Measurements from ENCODE around the gene MS4A3. TPM values are rescaled to one million over a fixed set of nuclear protein-coding genes. Genes with fewer than 3 reads are reported as not detected.

Gene MS4A3
- total RNA-seq, 1 donor from 2014 or later: not detected

- H3K36me3 Mint-ChIP-seq (ENCODE audit: low read depth, unreplicated experiment): no peaks in the 10 kb centered on the region
- Histone ChIP-seq H2AFZ (ENCODE audit: low read depth, low read length) (no peak overlapping the region), H3K27ac (ENCODE audit: low read depth, low read length) (no peak overlapping the region), H3K36me3 (ENCODE audit: insufficient read depth, low read length) (no peaks in the 10 kb centered on the region), H3K4me2 (ENCODE audit: low read length) (no peak overlapping the region), H3K9me3 (ENCODE audit: insufficient read depth, low read depth, low read length) (no peaks in the 10 kb centered on the region), H3K27me3 (ENCODE audit: insufficient read depth, low read length) (no peaks in the 10 kb centered on the region), H3K4me3 (ENCODE audit: insufficient read depth, low read depth, low read length) (no peak overlapping the region), H4K20me1 (ENCODE audit: insufficient read depth, low read length) (no peaks in the 10 kb centered on the region), H3K79me2 (ENCODE audit: insufficient read depth, low read length) (no peaks in the 10 kb centered on the region), H3K9ac (ENCODE audit: low read length) (no peak overlapping the region), H3K4me1 (ENCODE audit: insufficient read depth, low read length) (no peaks in the 10 kb centered on the region)
- no peak for FAIRE-seq
- H3K27ac Mint-ChIP-seq (ENCODE audit: unreplicated experiment): no peak overlapping the region
- TF ChIP-seq EZH2 (IDR thresholded peaks at IDR 0.05; ENCODE audit: insufficient read depth, low read length) (no peak), CTCF (IDR thresholded peaks at IDR 0.05; ENCODE audit: insufficient read depth, low read depth, low read length) (no peak)
- no peaks in the 10 kb centered on the region for H3K27me3 Mint-ChIP-seq (ENCODE audit: low read depth, unreplicated experiment)
- peaks cover 2% of the 10 kb centered on the region for H3K4me1 Mint-ChIP-seq (ENCODE audit: low read depth, unreplicated experiment)
- H3K4me3 Mint-ChIP-seq (ENCODE audit: unreplicated experiment): no peak overlapping the region
- no peak for DNase-seq (ENCODE audit: low read depth)
- peaks cover 3% of the 10 kb centered on the region for H3K9me3 Mint-ChIP-seq (ENCODE audit: unreplicated experiment)
Observed at GRCh38 chr11:60116996-60117790, 60.7 kb downstream of the MS4A3 start.

GRCh38 chr11:60118338-60118737 is 61.9 kb downstream of the MS4A3 start:
- Mint-ChIP-seq H3K27me3 (ENCODE audit: low read depth, unreplicated experiment) (no peaks in the 10 kb centered on the region), H3K4me3 (ENCODE audit: unreplicated experiment) (no peak overlapping the region), H3K36me3 (ENCODE audit: low read depth, unreplicated experiment) (no peaks in the 10 kb centered on the region), H3K27ac (ENCODE audit: unreplicated experiment) (no peak overlapping the region), H3K4me1 (ENCODE audit: low read depth, unreplicated experiment) (peaks cover 2% of the 10 kb centered on the region), H3K9me3 (ENCODE audit: unreplicated experiment) (peaks cover 1% of the 10 kb centered on the region)
- H4K20me1 ChIP-seq (ENCODE audit: insufficient read depth, low read length): no peaks in the 10 kb centered on the region
- H3K79me2 ChIP-seq (ENCODE audit: insufficient read depth, low read length): no peaks in the 10 kb centered on the region
- no peak overlapping the region for H2AFZ ChIP-seq (ENCODE audit: low read depth, low read length)
- no peaks in the 10 kb centered on the region for H3K9me3 ChIP-seq (ENCODE audit: insufficient read depth, low read depth, low read length)
- no peaks in the 10 kb centered on the region for H3K4me1 ChIP-seq (ENCODE audit: insufficient read depth, low read length)
- no peak overlapping the region for H3K4me2 ChIP-seq (ENCODE audit: low read length)
- no peak overlapping the region for H3K4me3 ChIP-seq (ENCODE audit: insufficient read depth, low read depth, low read length)
- no peaks in the 10 kb centered on the region for H3K36me3 ChIP-seq (ENCODE audit: insufficient read depth, low read length)
- H3K9ac ChIP-seq (ENCODE audit: low read length): no peak overlapping the region
- TF ChIP-seq CTCF (IDR thresholded peaks at IDR 0.05; ENCODE audit: insufficient read depth, low read depth, low read length) (no peak), EZH2 (IDR thresholded peaks at IDR 0.05; ENCODE audit: insufficient read depth, low read length) (no peak)
- no peak for DNase-seq (ENCODE audit: low read depth)
- no peaks in the 10 kb centered on the region for H3K27me3 ChIP-seq (ENCODE audit: insufficient read depth, low read length)
- H3K27ac ChIP-seq (ENCODE audit: low read depth, low read length): no peak overlapping the region
- FAIRE-seq: no peak

- H3K4me3 Mint-ChIP-seq (ENCODE audit: unreplicated experiment): no peak overlapping the region
- H3K9me3 Mint-ChIP-seq (ENCODE audit: unreplicated experiment): no peaks in the 10 kb centered on the region
- Histone ChIP-seq H3K4me2 (ENCODE audit: low read length) (no peak overlapping the region), H3K4me1 (ENCODE audit: insufficient read depth, low read length) (no peaks in the 10 kb centered on the region), H3K27ac (ENCODE audit: low read depth, low read length) (no peak overlapping the region), H3K9me3 (ENCODE audit: insufficient read depth, low read depth, low read length) (no peaks in the 10 kb centered on the region), H3K36me3 (ENCODE audit: insufficient read depth, low read length) (no peaks in the 10 kb centered on the region), H4K20me1 (ENCODE audit: insufficient read depth, low read length) (no peaks in the 10 kb centered on the region), H3K4me3 (ENCODE audit: insufficient read depth, low read depth, low read length) (no peak overlapping the region), H3K27me3 (ENCODE audit: insufficient read depth, low read length) (no peaks in the 10 kb centered on the region), H3K79me2 (ENCODE audit: insufficient read depth, low read length) (no peaks in the 10 kb centered on the region), H3K9ac (ENCODE audit: low read length) (no peak overlapping the region), H2AFZ (ENCODE audit: low read depth, low read length) (no peak overlapping the region)
- no peak for TF ChIP-seq CTCF (IDR thresholded peaks at IDR 0.05; ENCODE audit: insufficient read depth, low read depth, low read length)
- TF ChIP-seq EZH2 (IDR thresholded peaks at IDR 0.05; ENCODE audit: insufficient read depth, low read length): no peak
- FAIRE-seq (no peak), DNase-seq (ENCODE audit: low read depth) (no peak)
- H3K27me3 Mint-ChIP-seq (ENCODE audit: low read depth, unreplicated experiment): no peaks in the 10 kb centered on the region
- H3K4me1 Mint-ChIP-seq (ENCODE audit: low read depth, unreplicated experiment): peaks cover 2% of the 10 kb centered on the region
- H3K27ac Mint-ChIP-seq (ENCODE audit: unreplicated experiment): no peak overlapping the region
- no peaks in the 10 kb centered on the region for H3K36me3 Mint-ChIP-seq (ENCODE audit: low read depth, unreplicated experiment)
Observed at GRCh38 chr11:60119710-60120109, 63.2 kb downstream of the MS4A3 start.

All from astrocyte (in vitro differentiated cells and primary cell).